GM21367 (cell line): ENCODE data around the gene JARID2.
"Not testable (repeated sequence)": the region's sequence is repeated elsewhere in the genome, so short reads cannot be mapped to it uniquely, and the experiment has no call there.

Experiments
- ATAC-seq: cut with Tn5 transposase; IDR thresholded peaks from one replicate; pipeline ENCODE4 v1.9.1; 2021; ENCODE audit not compliant: unreplicated experiment

Gene JARID2

GRCh38 chr6:15287670-15288375 is 42.0 kb downstream of the JARID2 start:
- peak; percentile 96 for ATAC-seq

DNA sequence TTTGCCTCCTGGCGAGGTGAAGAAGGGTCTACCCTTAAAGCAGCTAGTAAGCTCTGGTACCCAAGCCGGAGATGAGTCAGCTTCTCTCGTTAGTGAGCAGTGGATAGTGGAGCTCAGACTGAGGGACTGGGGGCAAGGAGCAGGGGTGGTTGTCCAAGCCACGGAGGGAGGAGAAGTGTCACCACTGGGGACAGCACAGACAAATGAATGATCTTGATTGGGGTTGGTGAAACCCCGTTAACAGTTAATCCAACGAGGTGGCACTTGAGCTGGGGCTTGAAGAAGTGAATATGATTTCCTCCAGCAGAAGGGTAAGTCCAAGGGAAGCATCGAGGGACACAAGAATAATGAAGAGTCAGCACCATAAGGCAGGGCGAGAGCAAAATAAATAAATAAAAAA is 43.0 kb downstream of the JARID2 start:
- no peak for ATAC-seq

GRCh38 chr6:15289456-15289855 is 43.6 kb downstream of the JARID2 start:
- not testable (repeated sequence) for ATAC-seq

GRCh38 chr6:15290067-15290680 is 44.3 kb downstream of the JARID2 start:
- ATAC-seq = no peak

- ATAC-seq = no peak
These were observed 45.3 kb downstream of the JARID2 start for GRCh38 chr6:15290962-15291704.

GRCh38 chr6:15292721-15293302 is 46.9 kb downstream of the JARID2 start:
- ATAC-seq = no peak

- no peak for ATAC-seq
These were observed 47.8 kb downstream of the JARID2 start for GRCh38 chr6:15293674-15294073.

DNA sequence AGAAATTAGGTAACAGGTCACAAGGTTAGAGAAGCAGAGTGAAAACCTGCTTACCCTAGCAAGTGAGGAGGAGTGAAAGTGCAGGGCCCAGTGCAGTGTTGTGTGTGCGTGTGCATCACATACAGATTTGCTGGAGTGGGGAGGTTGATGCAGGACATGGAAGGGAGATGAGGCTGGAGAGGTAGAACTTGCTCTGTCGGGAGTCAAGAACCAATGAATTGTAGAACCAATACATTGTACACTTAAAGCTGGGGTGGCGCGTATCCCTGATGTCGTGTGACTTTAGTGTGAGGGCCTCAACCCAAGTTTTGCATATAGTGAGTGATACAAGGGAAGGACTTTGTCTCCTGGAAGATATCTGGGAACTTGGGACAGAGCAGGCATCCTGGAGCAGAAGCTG is 48.6 kb downstream of the JARID2 start:
- no peak for ATAC-seq

GRCh38 chr6:15296249-15296648 is 50.4 kb downstream of the JARID2 start:
- ATAC-seq = no peak

GRCh38 chr6:15296735-15297134 is 50.9 kb downstream of the JARID2 start:
- no peak for ATAC-seq

DNA sequence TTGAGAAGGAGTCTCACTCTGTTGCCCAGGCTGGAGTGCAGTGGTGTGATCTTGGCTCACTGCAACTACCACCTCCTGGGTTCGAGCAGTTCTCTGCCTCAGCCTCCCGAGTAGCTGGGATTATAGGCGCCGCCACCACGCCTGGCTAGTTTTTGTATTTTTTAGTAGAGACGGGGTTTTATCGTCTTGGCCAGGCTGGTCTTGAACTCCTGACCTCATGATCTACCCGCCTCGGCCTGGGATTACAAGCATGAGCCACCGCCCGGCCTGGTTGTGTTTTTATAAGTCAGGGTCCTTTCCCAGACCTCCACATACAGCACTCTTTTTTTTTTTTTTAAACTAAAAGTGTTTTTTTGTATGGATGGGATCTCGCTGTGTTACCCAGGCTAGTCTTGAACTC is 51.3 kb downstream of the JARID2 start:
- not testable (repeated sequence) for ATAC-seq

- ATAC-seq = no peak
These were observed 52.2 kb downstream of the JARID2 start for GRCh38 chr6:15297895-15298590.

GRCh38 chr6:15299430-15300131 is 53.7 kb downstream of the JARID2 start:
- peak; percentile 61 for ATAC-seq

- ATAC-seq = no peak
These were observed 55.5 kb downstream of the JARID2 start for GRCh38 chr6:15301179-15302006.

DNA sequence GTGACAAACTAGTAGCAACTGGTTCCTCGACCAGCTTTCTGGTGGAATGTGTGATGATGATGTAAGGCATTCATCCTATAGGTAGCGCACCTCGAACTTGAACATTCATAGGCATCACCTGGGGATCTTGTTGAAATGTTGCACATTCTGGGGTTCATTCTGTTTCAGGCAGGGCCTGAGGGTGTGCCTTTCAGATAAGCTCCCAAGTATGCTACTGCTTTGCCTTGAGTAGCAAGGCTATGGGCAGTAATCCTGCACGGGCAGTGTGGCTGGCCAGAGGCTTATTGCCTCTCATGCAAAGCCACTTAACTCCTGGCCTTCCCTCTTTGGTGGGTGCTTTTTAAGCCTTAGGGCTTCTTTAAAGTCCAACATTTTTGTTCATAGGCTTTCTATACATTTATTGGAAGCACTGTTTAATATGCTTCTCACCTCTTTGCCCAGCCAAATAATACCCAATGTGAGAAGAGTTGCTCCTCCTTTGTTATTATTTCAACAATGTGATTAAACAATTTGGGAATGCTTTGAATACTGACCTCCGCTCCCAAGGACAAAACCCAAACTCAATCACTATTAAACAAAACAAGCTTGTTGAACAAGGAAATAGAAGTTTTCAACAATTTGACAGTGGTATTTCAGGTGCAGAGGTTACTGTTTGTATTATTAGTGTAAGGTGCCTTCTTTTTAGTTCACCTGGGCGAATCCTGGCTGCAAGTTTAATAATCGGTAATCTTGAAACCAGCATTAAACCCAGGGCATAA is 57.5 kb downstream of the JARID2 start:
- no peak for ATAC-seq

GRCh38 chr6:15303920-15304291 is 58.0 kb downstream of the JARID2 start:
- ATAC-seq = no peak

DNA sequence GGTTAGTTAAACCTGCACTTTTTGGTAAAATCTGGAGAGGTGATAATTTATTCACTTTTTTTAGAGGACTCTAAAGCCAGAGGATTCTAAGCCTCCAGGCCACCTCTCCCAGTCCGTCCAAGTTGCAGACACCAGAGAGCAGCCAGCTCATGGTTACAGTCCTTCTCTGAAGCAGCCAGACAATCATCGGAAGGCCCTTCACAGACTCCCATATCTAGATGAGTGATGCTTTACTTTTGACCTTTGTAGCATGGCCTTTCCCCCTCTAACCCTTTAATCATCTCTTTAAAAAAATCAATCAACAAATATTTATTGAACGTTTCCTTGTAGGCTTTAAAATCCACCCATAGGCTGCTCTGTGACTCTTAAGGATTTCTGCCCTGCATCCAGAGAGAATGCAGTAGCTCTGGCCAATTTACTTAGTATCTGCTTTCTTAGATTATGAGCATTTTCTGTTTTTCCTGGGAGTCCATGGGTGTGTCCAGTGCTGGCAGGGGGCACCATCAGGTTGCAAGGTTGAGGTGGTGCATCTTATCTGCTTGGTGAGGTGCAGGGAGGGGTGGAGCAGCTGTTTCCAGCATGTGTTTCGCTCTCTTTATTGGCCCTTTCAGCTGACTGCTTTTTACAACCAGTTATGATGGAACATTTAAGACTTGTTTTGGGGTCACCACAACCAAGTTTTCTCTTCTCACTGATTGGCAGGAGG is 58.6 kb downstream of the JARID2 start:
- ATAC-seq = no peak

DNA sequence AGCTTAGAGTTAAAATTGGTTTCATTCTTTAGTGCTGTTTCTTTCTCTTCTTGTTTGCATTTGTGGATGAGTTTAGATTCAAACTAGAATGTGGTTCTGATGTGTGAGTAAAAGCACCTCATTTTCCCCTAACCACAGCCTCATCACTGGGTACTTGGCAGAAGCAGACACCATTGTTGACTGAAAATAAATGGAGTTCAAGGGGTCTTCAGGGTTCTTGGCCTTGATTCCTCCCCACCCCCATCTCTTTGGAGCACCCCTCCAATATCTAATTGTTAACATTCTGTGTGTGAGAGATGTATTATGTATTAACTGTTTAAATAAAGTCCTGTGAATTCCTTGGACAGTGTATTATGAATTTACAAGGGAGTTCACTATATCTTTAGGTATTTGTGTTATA is 59.6 kb downstream of the JARID2 start:
- ATAC-seq = no peak
